Activated naive CD8-positive, alpha-beta T cell treated with anti-CD3 and anti-CD28 coated beads for 36 hours (primary cell): ENCODE data around the gene TBPL1. TPM values are rescaled to one million over a fixed set of nuclear protein-coding genes. Genes with fewer than 3 reads are reported as not detected.
"Not testable (repeated sequence)": the region's sequence is repeated elsewhere in the genome, so short reads cannot be mapped to it uniquely, and the experiment has no call there.

Experiments used
- DNase-seq: peaks from one replicate; pipeline ENCODE4 v3.0.0; 2021
- H3K27ac Mint-ChIP-seq: one replicate; pipeline ENCODE4 v1.8.0; 2022; ENCODE audit warnings: mild to moderate bottlenecking, moderate library complexity, mixed read lengths
- H3K27me3 Mint-ChIP-seq: one replicate; pipeline ENCODE4 v1.8.0; 2022; ENCODE audit warnings: mild to moderate bottlenecking, mixed read lengths
- H3K36me3 Mint-ChIP-seq: one replicate; pipeline ENCODE4 v1.8.0; 2021; ENCODE audit warnings: mild to moderate bottlenecking, mixed read lengths
- H3K4me1 Mint-ChIP-seq: one replicate; pipeline ENCODE4 v1.8.0; 2021; ENCODE audit warnings: mixed read lengths
- H3K4me3 Mint-ChIP-seq: one replicate; pipeline ENCODE4 v1.8.0; 2022; ENCODE audit warnings: mild to moderate bottlenecking, moderate library complexity, mixed read lengths
- H3K9me3 Mint-ChIP-seq: one replicate; pipeline ENCODE4 v1.8.0; 2022; ENCODE audit warnings: mixed read lengths
- total RNA-seq, 2 experiments: library from RNA; stranded (reverse); gene quantifications; one replicate each; pipeline ENCODE4 v1.2.3, GENCODE V29; 2021

The TBPL1 gene
- total RNA-seq, 2 experiments from 2014 or later = 46.5 to 51.4 TPM

DNA sequence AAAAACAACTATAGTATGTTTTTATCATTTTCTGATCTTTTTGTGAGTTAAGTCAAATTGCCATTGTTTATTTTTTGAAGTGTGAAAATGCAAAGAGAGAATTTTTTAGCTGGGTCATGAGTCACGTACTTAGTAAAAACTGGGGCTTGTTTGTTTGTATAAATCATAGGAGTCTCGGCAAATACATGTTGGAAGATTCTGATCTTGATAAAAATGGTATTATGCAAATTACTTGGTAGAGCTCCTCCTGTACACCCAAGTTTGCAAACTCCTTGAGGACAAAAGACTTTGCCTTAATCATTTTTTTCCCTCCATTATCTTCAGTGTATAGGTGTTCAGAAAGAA, 25.8 kb downstream of the TBPL1 start:
- no peak overlapping the region for H3K27ac Mint-ChIP-seq
- peaks cover 16% of the 10 kb centered on the region for H3K36me3 Mint-ChIP-seq

GRCh38 chr6:133979269-133979963, 26.4 kb downstream of the TBPL1 start:
- H3K36me3 Mint-ChIP-seq = peaks cover 16% of the 10 kb centered on the region
- peaks cover 37% of the 10 kb centered on the region for H3K4me1 Mint-ChIP-seq
- not testable (repeated sequence) for H3K9me3 Mint-ChIP-seq, H3K27ac Mint-ChIP-seq, H3K4me3 Mint-ChIP-seq, DNase-seq, H3K27me3 Mint-ChIP-seq

More for the DNA sequence above, 25.8 kb downstream of the TBPL1 start:
- no peaks in the 10 kb centered on the region for H3K9me3 Mint-ChIP-seq
- DNase-seq = no peak
- H3K4me1 Mint-ChIP-seq = peaks cover 37% of the 10 kb centered on the region
- H3K4me3 Mint-ChIP-seq = no peak overlapping the region
- no peaks in the 10 kb centered on the region for H3K27me3 Mint-ChIP-seq

- Mint-ChIP-seq H3K27me3 (no peaks in the 10 kb centered on the region), H3K4me1 (peaks cover 40% of the 10 kb centered on the region), H3K36me3 (peaks cover 21% of the 10 kb centered on the region), H3K4me3 (no peak overlapping the region), H3K27ac (no peak overlapping the region), H3K9me3 (no peaks in the 10 kb centered on the region)
- no peak for DNase-seq
Measured at GRCh38 chr6:133980168-133980567, 27.1 kb downstream of the TBPL1 start.

- DNase-seq = peak; percentile 38
- no peaks in the 10 kb centered on the region for H3K27me3 Mint-ChIP-seq
- H3K27ac Mint-ChIP-seq = peak overlapping the region; percentile 2
- peaks cover 30% of the 10 kb centered on the region for H3K36me3 Mint-ChIP-seq
- H3K4me1 Mint-ChIP-seq = peaks cover 39% of the 10 kb centered on the region
- no peaks in the 10 kb centered on the region for H3K9me3 Mint-ChIP-seq
- H3K4me3 Mint-ChIP-seq = no peak overlapping the region
Measured at GRCh38 chr6:133983099-133983939, 30.3 kb downstream of the TBPL1 start.

DNA sequence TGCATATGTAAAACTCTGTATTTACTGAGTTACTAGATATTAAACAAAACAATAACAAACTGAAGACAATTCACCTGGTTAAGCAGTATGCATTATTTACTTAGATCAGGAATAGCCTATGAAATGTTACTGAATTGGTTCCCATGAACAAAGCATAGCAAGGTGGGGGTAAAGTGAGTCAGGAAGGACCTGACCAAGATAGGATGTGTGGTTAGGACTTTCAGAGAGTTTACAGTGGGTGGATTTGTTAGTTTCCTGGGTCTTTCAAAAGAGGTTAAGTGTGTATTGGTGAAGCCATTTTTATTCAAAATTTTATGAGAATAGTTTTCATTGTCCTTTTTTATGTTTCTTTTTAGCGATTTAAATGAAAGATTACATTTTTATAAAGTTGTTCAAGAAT, 32.9 kb downstream of the TBPL1 start:
- Mint-ChIP-seq H3K27me3 (no peaks in the 10 kb centered on the region), H3K4me1 (peaks cover 35% of the 10 kb centered on the region), H3K9me3 (no peaks in the 10 kb centered on the region), H3K4me3 (no peak overlapping the region), H3K36me3 (peaks cover 34% of the 10 kb centered on the region), H3K27ac (no peak overlapping the region)
- no peak for DNase-seq

- DNase-seq = no peak
- Mint-ChIP-seq H3K4me1 (peaks cover 33% of the 10 kb centered on the region), H3K9me3 (no peaks in the 10 kb centered on the region), H3K36me3 (peaks cover 29% of the 10 kb centered on the region), H3K4me3 (no peak overlapping the region), H3K27me3 (no peaks in the 10 kb centered on the region), H3K27ac (no peak overlapping the region)
Measured at GRCh38 chr6:133986942-133987341, 33.9 kb downstream of the TBPL1 start.

DNA sequence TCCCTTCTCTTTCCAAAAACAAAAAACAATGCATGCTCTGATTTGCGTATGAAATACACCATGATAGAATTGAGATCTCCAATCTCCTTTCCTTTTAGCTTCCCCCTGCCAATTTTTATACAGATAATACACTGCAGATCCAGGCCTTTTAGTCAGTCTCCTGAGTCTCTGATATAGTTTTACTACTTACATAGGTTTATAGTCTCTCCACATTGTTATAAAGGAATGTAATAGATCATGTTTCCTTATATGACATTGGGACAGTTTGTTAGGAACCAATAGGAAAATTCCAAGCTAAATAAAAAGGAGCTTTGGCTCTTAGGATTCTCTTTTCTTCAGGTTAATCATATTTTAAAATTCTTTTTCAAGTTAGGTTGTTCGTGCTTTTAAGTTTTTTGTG, 36.5 kb downstream of the TBPL1 start:
- Mint-ChIP-seq H3K4me3 (no peak overlapping the region), H3K27me3 (no peaks in the 10 kb centered on the region), H3K36me3 (peaks cover 19% of the 10 kb centered on the region), H3K9me3 (no peaks in the 10 kb centered on the region), H3K27ac (no peak overlapping the region), H3K4me1 (peaks cover 17% of the 10 kb centered on the region)
- no peak for DNase-seq

DNA sequence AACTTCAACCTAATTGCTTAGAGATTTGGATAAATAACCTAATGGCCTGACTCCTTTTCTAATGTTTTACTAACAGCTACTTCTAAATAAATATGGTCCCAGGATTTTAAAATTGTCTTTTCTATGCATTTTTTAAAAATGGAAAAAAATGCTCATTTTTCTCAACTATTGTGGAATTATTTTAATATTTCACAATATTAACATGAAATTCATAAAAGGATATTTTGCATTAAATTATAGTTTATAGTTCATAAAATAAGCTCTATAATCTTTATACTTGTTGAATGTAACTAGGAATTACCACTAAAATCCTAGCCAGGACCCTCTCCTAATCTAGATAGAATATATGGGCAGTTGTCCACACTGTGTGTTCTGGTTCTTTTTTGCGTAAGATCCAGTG, 37.3 kb downstream of the TBPL1 start:
- no peaks in the 10 kb centered on the region for H3K9me3 Mint-ChIP-seq
- no peak overlapping the region for H3K4me3 Mint-ChIP-seq
- no peak overlapping the region for H3K27ac Mint-ChIP-seq
- peaks cover 15% of the 10 kb centered on the region for H3K36me3 Mint-ChIP-seq
- no peaks in the 10 kb centered on the region for H3K27me3 Mint-ChIP-seq
- H3K4me1 Mint-ChIP-seq = peaks cover 13% of the 10 kb centered on the region
- no peak for DNase-seq

DNA sequence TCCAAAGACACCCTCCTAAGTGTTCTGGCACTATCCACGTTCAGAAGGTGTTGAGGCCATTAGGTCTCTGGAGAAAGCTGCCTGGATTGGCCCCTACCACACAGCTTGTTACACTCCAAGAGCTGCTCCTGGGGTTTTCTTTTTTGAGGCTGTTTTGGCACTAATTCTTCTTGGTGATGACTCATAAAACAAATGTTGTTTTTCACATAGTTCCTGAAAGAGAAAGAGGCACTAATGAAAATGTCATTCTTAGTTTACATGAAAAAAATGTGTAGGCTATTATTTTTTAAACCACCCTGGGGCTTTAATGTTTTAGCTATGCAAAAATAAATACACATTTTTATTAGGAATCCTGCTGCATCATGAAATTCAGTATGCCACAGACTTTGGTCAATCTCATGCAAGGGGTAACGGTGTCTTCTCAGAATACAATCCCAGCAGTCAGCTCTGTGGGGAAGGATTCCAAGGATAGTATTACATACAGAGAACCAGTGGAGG, 38.1 kb downstream of the TBPL1 start:
- Mint-ChIP-seq H3K9me3 (no peaks in the 10 kb centered on the region), H3K27me3 (no peaks in the 10 kb centered on the region), H3K4me3 (no peak overlapping the region), H3K27ac (no peak overlapping the region), H3K36me3 (peaks cover 9% of the 10 kb centered on the region), H3K4me1 (peaks cover 6% of the 10 kb centered on the region)
- DNase-seq = no peak

- DNase-seq = no peak
- H3K27ac Mint-ChIP-seq = no peak overlapping the region
- peaks cover 2% of the 10 kb centered on the region for H3K4me1 Mint-ChIP-seq
- H3K4me3 Mint-ChIP-seq = no peak overlapping the region
- H3K9me3 Mint-ChIP-seq = no peaks in the 10 kb centered on the region
- no peaks in the 10 kb centered on the region for H3K27me3 Mint-ChIP-seq
- H3K36me3 Mint-ChIP-seq = peaks cover 4% of the 10 kb centered on the region
Measured at GRCh38 chr6:133992992-133993680, 40.1 kb downstream of the TBPL1 start.

GRCh38 chr6:133995296-133995695, 42.3 kb downstream of the TBPL1 start:
- no peaks in the 10 kb centered on the region for H3K27me3 Mint-ChIP-seq
- H3K9me3 Mint-ChIP-seq = no peaks in the 10 kb centered on the region
- peaks cover 2% of the 10 kb centered on the region for H3K36me3 Mint-ChIP-seq
- no peak for DNase-seq
- peaks cover 2% of the 10 kb centered on the region for H3K4me1 Mint-ChIP-seq
- H3K4me3 Mint-ChIP-seq = no peak overlapping the region
- no peak overlapping the region for H3K27ac Mint-ChIP-seq

DNA sequence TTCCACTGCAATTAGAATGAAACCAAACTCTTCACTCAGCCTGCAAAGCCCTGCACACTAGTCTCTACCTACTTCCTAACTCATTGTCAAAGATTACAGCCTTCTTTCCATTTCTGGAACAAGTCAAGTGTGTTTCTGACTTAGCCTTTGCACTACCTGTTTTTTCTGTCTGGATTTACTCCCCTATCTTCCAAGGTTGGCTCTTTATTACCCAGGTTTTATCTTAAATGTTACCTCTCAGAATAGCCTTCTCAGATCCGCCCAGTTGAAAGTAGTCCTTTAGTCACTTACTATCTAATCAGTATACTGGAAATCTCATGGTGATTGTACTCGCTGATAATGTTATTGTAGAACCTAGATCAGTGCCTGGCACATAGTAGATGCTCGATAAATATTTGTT, 42.7 kb downstream of the TBPL1 start:
- Mint-ChIP-seq H3K27ac (no peak overlapping the region), H3K9me3 (no peaks in the 10 kb centered on the region), H3K27me3 (no peaks in the 10 kb centered on the region), H3K4me1 (no peaks in the 10 kb centered on the region), H3K4me3 (no peak overlapping the region), H3K36me3 (no peaks in the 10 kb centered on the region)
- no peak for DNase-seq

DNA sequence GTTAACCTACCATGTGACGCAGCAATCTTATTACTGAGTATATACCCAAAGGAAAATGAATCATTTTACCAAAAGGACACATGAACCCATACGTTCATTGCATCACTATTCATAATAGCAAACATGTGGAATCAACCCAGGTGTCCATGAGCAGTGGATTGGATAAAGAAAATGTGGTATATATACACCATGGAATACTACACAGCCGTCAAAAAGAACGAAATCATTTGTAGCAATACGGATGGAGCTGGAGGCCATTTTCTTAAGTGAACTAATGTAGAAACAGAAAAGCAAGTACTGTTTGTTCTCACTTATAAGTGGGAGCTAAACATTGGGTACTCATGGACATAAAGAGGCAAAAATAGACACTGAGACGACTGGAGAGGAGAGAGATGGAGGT, 44.2 kb downstream of the TBPL1 start:
- no peaks in the 10 kb centered on the region for H3K4me1 Mint-ChIP-seq
- no peak for DNase-seq
- no peaks in the 10 kb centered on the region for H3K27me3 Mint-ChIP-seq
- H3K9me3 Mint-ChIP-seq = no peaks in the 10 kb centered on the region
- no peaks in the 10 kb centered on the region for H3K36me3 Mint-ChIP-seq
- no peak overlapping the region for H3K27ac Mint-ChIP-seq
- H3K4me3 Mint-ChIP-seq = no peak overlapping the region

DNA sequence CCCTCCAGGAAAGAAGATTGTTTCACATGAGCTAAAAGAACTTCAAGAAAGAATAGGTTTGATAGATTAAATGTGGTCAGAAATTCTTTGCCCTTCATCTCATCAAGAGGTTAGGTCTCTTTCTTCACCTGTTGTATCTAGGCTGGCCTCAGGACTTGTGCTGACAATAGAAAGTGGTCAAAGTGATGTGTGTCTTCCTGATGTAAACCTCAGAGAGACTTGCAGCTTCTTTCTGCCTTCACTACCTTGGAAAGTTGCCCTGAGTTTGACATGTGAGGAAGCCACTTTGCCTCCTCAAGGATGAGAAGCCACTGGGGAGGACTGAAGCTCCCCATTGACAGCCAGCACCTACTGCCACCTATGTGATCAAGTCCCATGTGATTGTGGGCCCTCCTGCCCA, 46.3 kb downstream of the TBPL1 start:
- no peak overlapping the region for H3K27ac Mint-ChIP-seq
- no peaks in the 10 kb centered on the region for H3K36me3 Mint-ChIP-seq
- H3K4me3 Mint-ChIP-seq = no peak overlapping the region
- no peaks in the 10 kb centered on the region for H3K27me3 Mint-ChIP-seq
- no peaks in the 10 kb centered on the region for H3K4me1 Mint-ChIP-seq
- no peak for DNase-seq
- H3K9me3 Mint-ChIP-seq = no peaks in the 10 kb centered on the region

DNA sequence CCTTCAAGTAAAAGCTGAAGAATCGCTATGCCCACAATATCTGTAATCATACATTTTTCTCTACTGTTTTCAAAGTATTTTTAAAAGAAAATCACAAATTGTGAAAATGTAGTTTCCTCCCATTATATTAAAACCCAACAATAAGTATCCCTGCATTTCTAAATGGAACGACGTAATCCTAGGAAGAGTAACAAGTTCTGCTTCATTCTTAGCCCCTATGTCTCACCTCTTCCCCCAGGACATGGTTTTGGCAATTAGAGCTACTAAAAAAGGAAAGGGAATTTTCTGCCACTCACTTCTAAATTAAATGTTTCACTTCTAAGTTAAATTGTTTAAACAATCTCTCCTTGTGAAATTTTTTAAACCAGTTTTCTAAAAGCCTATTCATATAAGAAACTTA, 47.4 kb downstream of the TBPL1 start:
- no peaks in the 10 kb centered on the region for H3K4me1 Mint-ChIP-seq
- no peak overlapping the region for H3K27ac Mint-ChIP-seq
- H3K9me3 Mint-ChIP-seq = no peaks in the 10 kb centered on the region
- no peak overlapping the region for H3K4me3 Mint-ChIP-seq
- no peaks in the 10 kb centered on the region for H3K36me3 Mint-ChIP-seq
- DNase-seq = no peak
- peaks cover 3% of the 10 kb centered on the region for H3K27me3 Mint-ChIP-seq
